ENCODE measurements around the gene RIBC1.

GRCh38 chrX:53445977-53446376 is 23.3 kb downstream of the RIBC1 start:
- TF ChIP-seq GATA2 (IDR thresholded peaks at IDR 0.05; ENCODE audit: low read depth, low read length) = no peak
- no peak for TF ChIP-seq GATA3 (IDR thresholded peaks at IDR 0.05; ENCODE audit: low read depth, low read length)

All from SH-SY5Y (cell line).